ENCODE measurements around the gene PCSK6. TPM values are rescaled to one million over a fixed set of nuclear protein-coding genes. Genes with fewer than 3 reads are reported as not detected.

PCSK6 gene
- total RNA-seq, 1 donor from 2014 or later, result 1.3 TPM

DNA sequence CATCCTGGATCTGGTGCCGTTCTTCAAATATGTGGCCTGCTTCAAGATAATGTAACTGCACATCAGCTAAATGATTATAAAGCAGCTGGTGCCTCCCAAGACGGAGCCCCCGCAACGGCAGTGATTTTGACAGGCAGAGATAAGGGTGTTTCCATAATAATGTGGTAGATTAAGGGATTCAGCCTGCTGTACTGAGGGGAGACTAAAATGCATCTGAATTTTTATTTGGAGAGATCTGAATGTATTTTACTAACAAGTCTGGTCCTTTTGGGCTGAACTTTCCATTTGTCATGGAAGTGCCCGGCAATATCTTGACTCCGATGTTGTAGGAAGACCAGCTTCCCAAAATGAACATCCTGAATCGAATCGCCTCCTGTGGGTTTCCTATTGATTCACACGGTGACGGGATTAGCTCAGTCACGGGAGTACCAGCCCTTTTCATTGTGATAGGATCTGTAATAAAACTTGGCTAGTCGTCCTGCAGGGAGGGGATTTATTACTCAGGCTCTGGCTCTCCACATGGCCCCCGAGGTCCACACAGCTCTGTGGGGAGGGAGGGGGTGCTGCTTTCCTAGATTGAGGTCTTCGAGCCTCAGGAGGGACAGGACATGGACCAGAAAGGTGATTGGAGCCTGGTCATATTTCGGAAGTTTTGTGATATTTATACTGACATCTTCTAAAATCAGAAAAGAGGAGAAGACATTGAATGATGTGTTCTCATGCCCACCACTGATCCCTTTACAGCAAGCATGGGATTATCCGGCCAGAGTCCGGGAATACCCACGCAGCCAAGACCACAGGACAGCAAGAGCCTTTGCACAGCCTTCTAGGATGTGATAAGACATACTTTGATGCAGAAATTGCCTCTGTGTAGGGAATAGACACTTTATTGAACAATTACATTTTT lies 2.5 kb upstream of the PCSK6 start:
- H3K36me3 Mint-ChIP-seq (ENCODE audit: low read depth, unreplicated experiment), result no peaks in the 10 kb centered on the region
- H3K27ac Mint-ChIP-seq (ENCODE audit: unreplicated experiment), result no peak overlapping the region
- TF ChIP-seq CTCF (IDR thresholded peaks at IDR 0.05; ENCODE audit: insufficient read depth, low read depth, low read length) (no peak), EZH2 (IDR thresholded peaks at IDR 0.05; ENCODE audit: insufficient read depth, low read length) (no peak)
- Histone ChIP-seq H4K20me1 (ENCODE audit: insufficient read depth, low read length) (no peaks in the 10 kb centered on the region), H3K9me3 (ENCODE audit: insufficient read depth, low read depth, low read length) (no peaks in the 10 kb centered on the region), H3K9ac (ENCODE audit: low read length) (no peak overlapping the region), H3K4me2 (ENCODE audit: low read length) (no peak overlapping the region), H3K27me3 (ENCODE audit: insufficient read depth, low read length) (peaks cover 33% of the 10 kb centered on the region), H2AFZ (ENCODE audit: low read depth, low read length) (no peak overlapping the region), H3K79me2 (ENCODE audit: insufficient read depth, low read length) (no peaks in the 10 kb centered on the region), H3K4me1 (ENCODE audit: insufficient read depth, low read length) (no peaks in the 10 kb centered on the region), H3K27ac (ENCODE audit: low read depth, low read length) (no peak overlapping the region), H3K36me3 (ENCODE audit: insufficient read depth, low read length) (no peaks in the 10 kb centered on the region), H3K4me3 (ENCODE audit: insufficient read depth, low read depth, low read length) (no peak overlapping the region)
- H3K4me1 Mint-ChIP-seq (ENCODE audit: low read depth, unreplicated experiment), result no peaks in the 10 kb centered on the region
- DNase-seq (ENCODE audit: low read depth), result no peak
- H3K9me3 Mint-ChIP-seq (ENCODE audit: unreplicated experiment), result peaks cover 3% of the 10 kb centered on the region
- no peak for FAIRE-seq
- H3K27me3 Mint-ChIP-seq (ENCODE audit: low read depth, unreplicated experiment), result peaks cover 63% of the 10 kb centered on the region
- no peak overlapping the region for H3K4me3 Mint-ChIP-seq (ENCODE audit: unreplicated experiment)

- H3K36me3 Mint-ChIP-seq (ENCODE audit: low read depth, unreplicated experiment), result no peaks in the 10 kb centered on the region
- H3K36me3 ChIP-seq (ENCODE audit: insufficient read depth, low read length), result no peaks in the 10 kb centered on the region
These were observed 1.6 kb upstream of the PCSK6 start for GRCh38 chr15:101490922-101491733.

More at GRCh38 chr15:101490922-101491733, 1.6 kb upstream of the PCSK6 start:
- TF ChIP-seq CTCF (IDR thresholded peaks at IDR 0.05; ENCODE audit: insufficient read depth, low read depth, low read length) (no peak), EZH2 (IDR thresholded peaks at IDR 0.05; ENCODE audit: insufficient read depth, low read length) (no peak)
- DNase-seq (ENCODE audit: low read depth) (no peak), FAIRE-seq (no peak)
- Histone ChIP-seq H3K9ac (ENCODE audit: low read length) (no peak overlapping the region), H3K27ac (ENCODE audit: low read depth, low read length) (no peak overlapping the region), H3K4me2 (ENCODE audit: low read length) (no peak overlapping the region), H3K9me3 (ENCODE audit: insufficient read depth, low read depth, low read length) (no peaks in the 10 kb centered on the region), H2AFZ (ENCODE audit: low read depth, low read length) (no peak overlapping the region), H3K27me3 (ENCODE audit: insufficient read depth, low read length) (peaks cover 36% of the 10 kb centered on the region), H4K20me1 (ENCODE audit: insufficient read depth, low read length) (no peaks in the 10 kb centered on the region), H3K4me1 (ENCODE audit: insufficient read depth, low read length) (no peaks in the 10 kb centered on the region), H3K79me2 (ENCODE audit: insufficient read depth, low read length) (no peaks in the 10 kb centered on the region), H3K4me3 (ENCODE audit: insufficient read depth, low read depth, low read length) (no peak overlapping the region)
- H3K4me3 Mint-ChIP-seq (ENCODE audit: unreplicated experiment), result peak overlapping the region; percentile 83
- H3K4me1 Mint-ChIP-seq (ENCODE audit: low read depth, unreplicated experiment), result no peaks in the 10 kb centered on the region
- H3K9me3 Mint-ChIP-seq (ENCODE audit: unreplicated experiment), result peaks cover 3% of the 10 kb centered on the region
- no peak overlapping the region for H3K27ac Mint-ChIP-seq (ENCODE audit: unreplicated experiment)
- H3K27me3 Mint-ChIP-seq (ENCODE audit: low read depth, unreplicated experiment), result peaks cover 63% of the 10 kb centered on the region
